Measurements from ENCODE around the gene SRCIN1.
"Not testable (repeated sequence)": the region's sequence is repeated elsewhere in the genome, so short reads cannot be mapped to it uniquely, and the experiment has no call there.

The SRCIN1 gene

DNA sequence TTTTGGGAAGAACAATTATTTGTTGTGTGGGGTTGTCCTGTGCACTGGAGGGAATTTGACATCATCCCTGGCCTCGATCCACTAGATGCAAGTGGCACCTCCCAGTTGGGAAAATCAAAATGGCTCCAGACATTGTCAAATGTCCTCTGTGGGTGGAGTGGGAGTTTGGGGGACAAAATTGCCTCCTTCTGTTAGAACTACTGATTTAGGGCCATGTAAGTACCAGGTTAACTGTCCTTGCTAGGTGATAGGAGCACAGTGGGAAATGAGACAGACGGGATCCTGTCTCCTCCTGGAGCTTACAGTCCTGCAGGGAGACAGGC is 120.6 kb downstream of the SRCIN1 start:
- in situ Hi-C loops (cut with MboI; ENCODE audit: low sequenced_read_pairs) = no loop called here

DNA sequence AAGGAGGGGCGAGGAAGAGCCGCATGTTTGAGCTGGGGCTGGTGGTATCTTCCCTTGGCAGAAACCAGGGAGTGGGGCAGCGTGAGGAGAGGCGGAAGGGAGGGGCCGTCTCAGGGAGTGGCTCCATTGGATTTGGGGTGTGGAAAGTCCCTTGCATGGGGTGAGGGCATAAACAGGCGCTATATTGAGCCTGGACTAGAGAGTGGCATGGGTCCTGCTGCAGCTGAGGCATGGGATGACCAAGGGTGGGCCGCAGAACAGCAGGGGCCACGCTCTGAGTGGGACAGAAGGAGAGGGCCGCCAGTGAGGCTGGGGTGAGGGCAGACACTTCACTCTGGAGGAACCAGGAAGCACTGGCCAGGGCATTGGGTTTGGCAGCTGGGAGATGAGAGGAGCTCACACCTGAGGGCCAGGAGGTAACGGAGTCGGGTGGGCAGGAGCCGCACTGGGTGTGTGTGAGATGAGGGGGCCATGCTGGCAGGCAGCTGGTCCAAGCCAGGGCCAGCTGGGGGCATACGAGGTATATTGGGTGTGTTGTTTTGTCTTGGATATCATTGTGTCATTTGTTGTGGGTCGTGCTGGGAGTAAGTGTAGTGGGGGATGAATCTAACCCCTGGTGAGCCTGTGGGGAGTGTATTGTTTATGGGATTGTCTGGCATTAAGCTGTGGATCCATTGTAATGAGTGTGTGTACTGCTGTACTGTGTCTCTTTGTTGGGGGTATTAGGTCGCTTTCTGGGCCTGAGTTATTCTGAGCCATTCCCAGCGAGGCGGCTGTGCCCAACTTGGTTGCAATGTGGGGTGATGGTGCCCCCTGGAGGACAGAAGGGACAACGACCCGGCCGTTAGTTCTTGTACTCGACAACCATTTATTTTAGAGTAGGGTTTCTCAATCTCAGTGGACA is 121.3 kb downstream of the SRCIN1 start:
- in situ Hi-C loops (cut with MboI; ENCODE audit: low sequenced_read_pairs) = not testable (repeated sequence)

DNA sequence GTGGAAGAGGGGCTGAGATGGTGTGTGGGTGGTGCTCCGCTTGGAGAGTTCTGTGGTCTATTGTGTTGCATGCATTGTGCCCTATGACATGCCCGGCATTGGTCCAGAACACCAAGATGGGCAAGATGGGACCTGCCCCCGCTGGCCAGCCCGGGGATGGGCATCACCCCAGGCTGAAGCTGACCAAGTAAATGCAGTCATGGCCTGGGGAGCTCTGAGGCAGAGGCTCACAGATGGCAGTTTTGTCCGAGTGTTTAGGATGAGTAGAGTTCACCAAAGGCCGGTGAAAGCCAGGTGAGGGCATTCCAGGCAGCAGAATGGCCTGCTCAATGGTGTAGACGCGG is 123.1 kb downstream of the SRCIN1 start:
- in situ Hi-C loops (cut with MboI; ENCODE audit: low sequenced_read_pairs) = not testable (repeated sequence)

DNA sequence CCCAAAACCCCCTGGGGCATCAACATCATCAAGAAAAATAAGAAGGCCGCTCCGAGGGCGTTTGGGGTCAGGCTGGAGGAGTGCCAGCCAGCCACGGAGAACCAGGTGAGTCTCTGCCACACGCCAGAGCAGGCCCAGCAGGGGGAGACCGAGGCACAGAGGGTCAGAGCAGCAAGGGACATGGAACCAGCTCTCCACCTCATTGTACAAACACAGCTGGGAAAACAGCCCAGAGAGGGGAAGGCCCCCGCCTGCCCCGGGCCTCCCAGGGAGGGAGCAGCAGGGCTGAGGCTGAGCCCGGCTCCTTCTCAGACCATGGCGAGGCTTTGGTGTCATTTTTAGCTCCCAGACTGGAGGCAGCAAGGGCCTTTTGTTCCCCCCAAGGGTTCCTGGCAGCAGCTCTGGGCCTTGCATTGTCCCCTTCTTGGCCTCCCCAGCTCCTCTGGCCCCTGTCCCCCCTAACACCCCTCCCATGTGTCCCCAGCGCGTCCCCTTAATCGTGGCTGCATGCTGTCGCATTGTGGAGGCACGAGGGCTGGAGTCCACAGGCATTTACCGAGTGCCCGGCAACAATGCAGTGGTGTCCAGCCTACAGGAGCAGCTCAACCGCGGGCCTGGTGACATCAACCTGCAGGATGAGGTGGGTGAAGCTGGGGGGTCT is 123.6 kb downstream of the SRCIN1 start:
- in situ Hi-C loops (cut with MboI; ENCODE audit: low sequenced_read_pairs) = not testable (repeated sequence)
